Nephron progenitor cell (in vitro differentiated cells): ENCODE measurements around the gene RSPH9.
A peak's percentile ranks its signal among the peaks of the same experiment; 100 is the strongest.

Experiments used
- DNase-seq: peaks from one replicate; pipeline ENCODE4 v3.0.0; 2021
- H3K27ac Mint-ChIP-seq: 2 replicates; pipeline ENCODE4 v1.8.0; 2021; ENCODE audit warnings: mild to moderate bottlenecking, moderate library complexity, mixed read lengths
- H3K27me3 Mint-ChIP-seq: 2 replicates; pipeline ENCODE4 v1.8.0; 2021; ENCODE audit warnings: mild to moderate bottlenecking, low read depth, mixed read lengths; ENCODE audit not compliant: poor library complexity
- H3K36me3 Mint-ChIP-seq: 2 replicates; pipeline ENCODE4 v1.8.0; 2021; ENCODE audit warnings: low read depth, mixed read lengths
- H3K4me1 Mint-ChIP-seq: 2 replicates; pipeline ENCODE4 v1.8.0; 2021; ENCODE audit warnings: mixed read lengths
- H3K4me3 Mint-ChIP-seq: 2 replicates; pipeline ENCODE4 v1.8.0; 2021; ENCODE audit warnings: mild to moderate bottlenecking, moderate library complexity, mixed read lengths
- H3K9me3 Mint-ChIP-seq: 2 replicates; pipeline ENCODE4 v1.8.0; 2021; ENCODE audit warnings: mild to moderate bottlenecking, moderate library complexity, mixed read lengths
- TF ChIP-seq, protein P1 (sequence below): fragments of 200-600 bp; sonication (generic); IDR thresholded peaks from 2 replicates; pipeline ENCODE4 v1.5.0; 2021; ENCODE audit warnings: antibody characterized with exemption

Gene RSPH9

DNA sequence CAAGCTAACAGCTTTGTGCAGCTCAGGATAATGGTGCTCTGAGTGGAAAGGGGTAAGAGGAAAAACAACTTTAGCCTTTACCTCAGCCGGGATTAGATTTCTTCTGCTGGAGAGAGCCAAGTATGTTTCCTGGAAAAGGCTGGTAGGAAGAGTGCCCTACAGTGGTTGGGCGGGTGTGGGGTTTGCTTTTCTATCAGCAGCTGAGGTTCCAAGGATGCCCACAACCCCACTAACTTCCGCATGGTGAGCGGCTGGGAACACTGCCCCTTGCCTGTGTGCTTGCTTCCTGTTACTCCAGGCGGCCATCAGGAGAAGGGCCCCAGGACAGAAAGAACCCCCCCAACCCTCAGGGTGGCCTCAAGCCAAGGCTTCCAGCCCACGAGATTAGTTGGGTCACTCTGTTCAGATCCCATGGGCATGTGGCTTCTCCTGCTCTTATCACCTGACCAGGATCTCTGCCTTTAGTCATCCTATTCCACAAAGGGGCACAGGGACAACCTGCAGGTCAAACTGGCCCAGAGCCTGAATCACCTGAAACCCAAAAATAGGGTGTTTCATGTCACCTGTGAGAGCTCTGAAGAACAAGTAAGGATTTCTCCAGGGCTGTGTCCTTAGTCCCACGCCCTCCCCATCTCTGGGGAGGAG is 32.2 kb downstream of the RSPH9 start:
- Mint-ChIP-seq H3K9me3 (no peaks in the 10 kb centered on the region), H3K27me3 (no peaks in the 10 kb centered on the region), H3K4me3 (no peak overlapping the region), H3K36me3 (peaks cover 51% of the 10 kb centered on the region), H3K27ac (no peak overlapping the region), H3K4me1 (peaks cover 53% of the 10 kb centered on the region)
- no peak for DNase-seq
- TF ChIP-seq, protein P1, sequence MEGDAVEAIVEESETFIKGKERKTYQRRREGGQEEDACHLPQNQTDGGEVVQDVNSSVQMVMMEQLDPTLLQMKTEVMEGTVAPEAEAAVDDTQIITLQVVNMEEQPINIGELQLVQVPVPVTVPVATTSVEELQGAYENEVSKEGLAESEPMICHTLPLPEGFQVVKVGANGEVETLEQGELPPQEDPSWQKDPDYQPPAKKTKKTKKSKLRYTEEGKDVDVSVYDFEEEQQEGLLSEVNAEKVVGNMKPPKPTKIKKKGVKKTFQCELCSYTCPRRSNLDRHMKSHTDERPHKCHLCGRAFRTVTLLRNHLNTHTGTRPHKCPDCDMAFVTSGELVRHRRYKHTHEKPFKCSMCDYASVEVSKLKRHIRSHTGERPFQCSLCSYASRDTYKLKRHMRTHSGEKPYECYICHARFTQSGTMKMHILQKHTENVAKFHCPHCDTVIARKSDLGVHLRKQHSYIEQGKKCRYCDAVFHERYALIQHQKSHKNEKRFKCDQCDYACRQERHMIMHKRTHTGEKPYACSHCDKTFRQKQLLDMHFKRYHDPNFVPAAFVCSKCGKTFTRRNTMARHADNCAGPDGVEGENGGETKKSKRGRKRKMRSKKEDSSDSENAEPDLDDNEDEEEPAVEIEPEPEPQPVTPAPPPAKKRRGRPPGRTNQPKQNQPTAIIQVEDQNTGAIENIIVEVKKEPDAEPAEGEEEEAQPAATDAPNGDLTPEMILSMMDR: no peak

DNA sequence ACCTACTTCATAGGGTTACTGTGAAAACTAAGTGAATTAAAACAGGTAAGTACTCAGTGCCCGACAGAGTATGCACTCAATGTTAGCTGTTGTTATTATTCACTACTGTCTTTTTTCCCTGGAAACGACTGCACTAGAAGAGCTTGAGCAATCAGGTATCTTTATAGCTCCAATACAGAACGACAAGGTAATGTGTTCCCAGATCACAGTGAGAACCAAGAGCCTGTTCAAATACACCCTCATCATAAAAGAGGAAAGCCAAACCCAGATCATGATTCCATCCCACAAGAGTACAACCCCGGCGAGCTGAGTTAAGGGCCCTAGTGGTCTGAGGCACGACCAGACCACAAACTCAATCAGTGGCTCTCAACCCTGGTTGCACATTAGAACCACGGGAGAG is 32.9 kb downstream of the RSPH9 start:
- H3K9me3 Mint-ChIP-seq: no peaks in the 10 kb centered on the region
- H3K36me3 Mint-ChIP-seq: peaks cover 48% of the 10 kb centered on the region
- H3K27ac Mint-ChIP-seq: peak overlapping the region; percentile 74
- no peak for DNase-seq
- TF ChIP-seq, protein P1: no peak
- no peak overlapping the region for H3K4me3 Mint-ChIP-seq
- H3K27me3 Mint-ChIP-seq: no peaks in the 10 kb centered on the region
- peaks cover 55% of the 10 kb centered on the region for H3K4me1 Mint-ChIP-seq

DNA sequence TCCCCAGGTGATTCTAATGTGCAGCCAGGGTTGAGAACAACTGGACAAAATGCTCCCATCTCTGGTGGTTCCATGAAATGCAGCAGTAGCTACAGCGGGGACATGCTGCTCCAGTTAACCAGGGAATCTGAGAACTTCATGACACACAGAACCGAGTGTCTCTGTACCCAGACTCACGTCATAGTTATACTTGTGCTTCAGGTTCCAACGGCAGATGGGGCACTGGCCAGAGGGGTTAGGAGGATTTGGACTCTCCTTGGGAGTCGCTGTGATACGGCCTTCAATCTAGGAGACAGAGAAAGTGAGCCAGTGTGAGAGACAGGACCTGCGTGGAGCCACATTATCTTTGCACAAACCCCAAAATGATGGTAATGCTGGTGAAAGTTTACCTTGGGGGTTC is 33.5 kb downstream of the RSPH9 start:
- Mint-ChIP-seq H3K4me1 (peaks cover 55% of the 10 kb centered on the region), H3K4me3 (no peak overlapping the region), H3K9me3 (no peaks in the 10 kb centered on the region), H3K27me3 (no peaks in the 10 kb centered on the region), H3K27ac (peak overlapping the region; percentile 54), H3K36me3 (peaks cover 42% of the 10 kb centered on the region)
- TF ChIP-seq, protein P1: no peak
- DNase-seq: no peak

DNA sequence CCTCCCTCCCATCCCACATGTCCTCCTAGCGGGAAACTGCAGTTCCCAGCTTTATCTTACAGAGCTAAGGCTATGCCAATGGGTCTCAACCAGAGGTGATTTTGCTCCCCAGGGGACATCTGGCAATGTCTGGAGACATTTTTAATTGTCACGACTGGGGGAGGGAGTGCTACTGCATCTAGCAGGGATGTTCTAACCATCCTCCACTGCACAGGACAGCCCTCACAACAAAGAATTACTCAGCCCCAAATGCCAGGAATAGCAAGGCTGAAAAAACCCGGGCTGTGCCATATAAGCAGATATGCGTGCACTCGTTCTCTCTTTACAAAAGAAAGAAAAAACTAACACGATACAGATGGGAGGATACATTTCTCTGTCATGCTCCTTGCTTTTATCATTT is 34.2 kb downstream of the RSPH9 start:
- no peaks in the 10 kb centered on the region for H3K27me3 Mint-ChIP-seq
- no peak overlapping the region for H3K4me3 Mint-ChIP-seq
- H3K27ac Mint-ChIP-seq: no peak overlapping the region
- TF ChIP-seq, protein P1: no peak
- H3K36me3 Mint-ChIP-seq: peaks cover 46% of the 10 kb centered on the region
- H3K9me3 Mint-ChIP-seq: no peaks in the 10 kb centered on the region
- no peak for DNase-seq
- peaks cover 55% of the 10 kb centered on the region for H3K4me1 Mint-ChIP-seq

DNA sequence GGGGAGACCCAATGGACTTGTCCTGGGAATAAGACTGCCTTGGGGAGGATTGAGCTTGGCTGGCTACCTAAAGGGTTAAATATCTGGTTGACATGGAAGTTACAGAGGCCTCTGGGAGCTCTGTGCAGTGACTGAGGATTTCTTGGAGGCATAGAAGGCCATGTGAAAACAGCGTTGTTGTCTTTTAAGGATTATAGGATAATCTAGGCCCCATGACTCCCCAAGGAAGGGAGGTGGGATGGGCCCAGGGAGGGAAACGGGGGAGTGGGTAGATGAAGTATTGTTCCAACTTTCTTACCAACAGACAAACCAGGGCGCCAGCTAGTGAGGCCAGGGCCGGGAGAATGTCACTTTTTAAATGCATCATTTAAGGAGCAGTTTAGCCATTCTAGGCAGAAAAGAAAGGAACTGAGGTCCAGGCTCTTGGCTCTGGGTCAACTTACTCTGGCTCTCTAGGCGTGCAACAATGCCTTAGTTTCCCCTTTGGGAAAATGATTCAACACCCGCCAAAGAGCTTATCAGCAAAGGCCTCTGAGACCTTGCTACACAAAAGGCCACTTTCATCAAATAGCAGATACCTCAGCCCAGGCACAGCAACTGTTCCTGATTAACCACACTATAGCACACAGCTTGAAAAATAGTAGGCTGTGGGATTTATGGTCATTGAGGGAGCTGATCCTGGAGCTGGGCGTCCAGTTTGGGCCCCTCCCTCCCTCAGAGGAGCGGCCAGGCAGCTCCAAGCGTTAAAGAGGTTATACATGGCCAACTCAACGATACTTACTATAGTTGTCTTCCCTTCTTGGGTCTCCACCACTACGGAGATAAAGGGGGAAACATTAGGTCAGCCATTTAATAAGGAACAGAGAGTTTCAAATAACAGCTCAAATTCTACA is 35.7 kb downstream of the RSPH9 start:
- peaks cover 66% of the 10 kb centered on the region for H3K4me1 Mint-ChIP-seq

More for the DNA sequence above, 35.7 kb downstream of the RSPH9 start:
- peak overlapping the region; percentile 12 for H3K4me3 Mint-ChIP-seq
- H3K27ac Mint-ChIP-seq: peak overlapping the region; percentile 82
- peaks cover 33% of the 10 kb centered on the region for H3K36me3 Mint-ChIP-seq
- DNase-seq: no peak
- TF ChIP-seq, protein P1: no peak
- no peaks in the 10 kb centered on the region for H3K9me3 Mint-ChIP-seq
- H3K27me3 Mint-ChIP-seq: no peaks in the 10 kb centered on the region
